Measurements from ENCODE around the gene TXNRD2. TPM values are rescaled to one million over a fixed set of nuclear protein-coding genes. Genes with fewer than 3 reads are reported as not detected.

Gene TXNRD2
- total and polyA plus RNA-seq, 7 donors: 13.7 to 35.1 (median 21.1) TPM

GRCh38 chr22:19901577-19902244 is 39.9 kb downstream of the TXNRD2 start:
- ATAC-seq: no peak
- 91 to 92% (median 92%) methylated on average over 11 of the region's 11 CpGs for WGBS, 3 donors
- intact Hi-C loops (cut with DNase I): no loop called here
- H3K27ac ChIP-seq: no peak overlapping the region
- no peak for DNase-seq
- H3K27me3 ChIP-seq (ENCODE audit: insufficient read depth in 3 of 3, low read length in 2 of 3): no peaks in the 10 kb centered on the region
- H3K4me1 ChIP-seq: no peaks in the 10 kb centered on the region
- H3K36me3 ChIP-seq (ENCODE audit: insufficient read depth in 1 of 2, low read depth in 1 of 2): peaks cover 0 to 48% of the 10 kb centered on the region in 2 donors
- TF ChIP-seq, protein P1, sequence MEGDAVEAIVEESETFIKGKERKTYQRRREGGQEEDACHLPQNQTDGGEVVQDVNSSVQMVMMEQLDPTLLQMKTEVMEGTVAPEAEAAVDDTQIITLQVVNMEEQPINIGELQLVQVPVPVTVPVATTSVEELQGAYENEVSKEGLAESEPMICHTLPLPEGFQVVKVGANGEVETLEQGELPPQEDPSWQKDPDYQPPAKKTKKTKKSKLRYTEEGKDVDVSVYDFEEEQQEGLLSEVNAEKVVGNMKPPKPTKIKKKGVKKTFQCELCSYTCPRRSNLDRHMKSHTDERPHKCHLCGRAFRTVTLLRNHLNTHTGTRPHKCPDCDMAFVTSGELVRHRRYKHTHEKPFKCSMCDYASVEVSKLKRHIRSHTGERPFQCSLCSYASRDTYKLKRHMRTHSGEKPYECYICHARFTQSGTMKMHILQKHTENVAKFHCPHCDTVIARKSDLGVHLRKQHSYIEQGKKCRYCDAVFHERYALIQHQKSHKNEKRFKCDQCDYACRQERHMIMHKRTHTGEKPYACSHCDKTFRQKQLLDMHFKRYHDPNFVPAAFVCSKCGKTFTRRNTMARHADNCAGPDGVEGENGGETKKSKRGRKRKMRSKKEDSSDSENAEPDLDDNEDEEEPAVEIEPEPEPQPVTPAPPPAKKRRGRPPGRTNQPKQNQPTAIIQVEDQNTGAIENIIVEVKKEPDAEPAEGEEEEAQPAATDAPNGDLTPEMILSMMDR (IDR thresholded peaks at IDR 0.05): no peak
- no peak overlapping the region for H3K4me3 ChIP-seq
- H3K9me3 ChIP-seq: no peaks in the 10 kb centered on the region

GRCh38 chr22:19900707-19901436 is 40.7 kb downstream of the TXNRD2 start:
- TF ChIP-seq, protein P1 (IDR thresholded peaks at IDR 0.05): no peak
- Histone ChIP-seq H3K4me1 (no peaks in the 10 kb centered on the region), H3K4me3 (no peak overlapping the region), H3K27ac (no peak overlapping the region), H3K9me3 (no peaks in the 10 kb centered on the region), H3K27me3 (ENCODE audit: insufficient read depth in 3 of 3, low read length in 2 of 3) (no peaks in the 10 kb centered on the region), H3K36me3 (ENCODE audit: insufficient read depth in 1 of 2, low read depth in 1 of 2) (peaks cover 0 to 44% of the 10 kb centered on the region in 2 donors)
- ATAC-seq (no peak), DNase-seq (no peak)
- intact Hi-C loops (cut with DNase I): no loop called here
- WGBS, 3 donors: 87 to 91% (median 88%) methylated on average over 13 of the region's 13 CpGs

GRCh38 chr22:19898831-19899567 is 42.6 kb downstream of the TXNRD2 start:
- Histone ChIP-seq H3K27ac (no peak overlapping the region), H3K4me3 (no peak overlapping the region), H3K27me3 (ENCODE audit: insufficient read depth in 3 of 3, low read length in 2 of 3) (no peaks in the 10 kb centered on the region), H3K4me1 (no peaks in the 10 kb centered on the region), H3K36me3 (ENCODE audit: insufficient read depth in 1 of 2, low read depth in 1 of 2) (peaks cover under 1 to 57% of the 10 kb centered on the region in 2 donors), H3K9me3 (no peaks in the 10 kb centered on the region)
- 86 to 89% (median 87%) methylated on average over 16 of the region's 16 CpGs for WGBS, 3 donors
- DNase-seq (no peak), ATAC-seq (no peak)
- intact Hi-C loops (cut with DNase I): no loop called here
- TF ChIP-seq, protein P1 (IDR thresholded peaks at IDR 0.05): no peak

DNA sequence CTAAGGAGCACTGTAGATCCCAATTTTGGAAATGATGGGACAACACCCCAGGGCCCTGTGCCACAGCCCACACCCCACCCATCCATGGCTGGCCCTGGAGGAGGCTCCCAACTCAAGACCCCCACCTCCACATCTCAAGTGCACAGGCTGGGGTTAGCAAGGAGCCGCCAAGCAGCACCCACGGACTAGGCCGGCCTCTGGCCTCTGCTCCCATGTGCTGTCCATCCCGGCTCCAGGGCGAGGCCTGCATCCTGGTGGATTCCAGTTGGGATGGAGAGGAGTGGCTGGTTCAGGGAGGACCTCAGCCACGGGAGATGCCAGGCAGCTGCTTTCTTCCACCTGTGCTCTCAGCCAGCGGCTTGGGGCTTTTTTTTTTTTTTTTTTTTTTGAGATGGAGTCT is 43.5 kb downstream of the TXNRD2 start:
- ATAC-seq (no peak), DNase-seq (no peak)
- H3K4me1 ChIP-seq: no peaks in the 10 kb centered on the region
- no peak overlapping the region for H3K4me3 ChIP-seq
- TF ChIP-seq, protein P1 (IDR thresholded peaks at IDR 0.05): no peak
- peaks cover 5 to 66% of the 10 kb centered on the region in 2 donors for H3K36me3 ChIP-seq (ENCODE audit: insufficient read depth in 1 of 2, low read depth in 1 of 2)
- intact Hi-C loops (cut with DNase I): no loop called here
- WGBS, 3 donors: 81 to 90% (median 86%) methylated on average over 7 of the region's 7 CpGs
- no peak overlapping the region for H3K27ac ChIP-seq
- H3K27me3 ChIP-seq (ENCODE audit: insufficient read depth in 3 of 3, low read length in 2 of 3): no peaks in the 10 kb centered on the region
- H3K9me3 ChIP-seq: no peaks in the 10 kb centered on the region
